ENCODE results near the gene LAT. TPM values are rescaled to one million over a fixed set of nuclear protein-coding genes. Genes with fewer than 3 reads are reported as not detected.

LAT gene
- total RNA-seq, 4 donors from 2014 or later, result 5.6 to 39.6 (median 8.4) TPM

DNA sequence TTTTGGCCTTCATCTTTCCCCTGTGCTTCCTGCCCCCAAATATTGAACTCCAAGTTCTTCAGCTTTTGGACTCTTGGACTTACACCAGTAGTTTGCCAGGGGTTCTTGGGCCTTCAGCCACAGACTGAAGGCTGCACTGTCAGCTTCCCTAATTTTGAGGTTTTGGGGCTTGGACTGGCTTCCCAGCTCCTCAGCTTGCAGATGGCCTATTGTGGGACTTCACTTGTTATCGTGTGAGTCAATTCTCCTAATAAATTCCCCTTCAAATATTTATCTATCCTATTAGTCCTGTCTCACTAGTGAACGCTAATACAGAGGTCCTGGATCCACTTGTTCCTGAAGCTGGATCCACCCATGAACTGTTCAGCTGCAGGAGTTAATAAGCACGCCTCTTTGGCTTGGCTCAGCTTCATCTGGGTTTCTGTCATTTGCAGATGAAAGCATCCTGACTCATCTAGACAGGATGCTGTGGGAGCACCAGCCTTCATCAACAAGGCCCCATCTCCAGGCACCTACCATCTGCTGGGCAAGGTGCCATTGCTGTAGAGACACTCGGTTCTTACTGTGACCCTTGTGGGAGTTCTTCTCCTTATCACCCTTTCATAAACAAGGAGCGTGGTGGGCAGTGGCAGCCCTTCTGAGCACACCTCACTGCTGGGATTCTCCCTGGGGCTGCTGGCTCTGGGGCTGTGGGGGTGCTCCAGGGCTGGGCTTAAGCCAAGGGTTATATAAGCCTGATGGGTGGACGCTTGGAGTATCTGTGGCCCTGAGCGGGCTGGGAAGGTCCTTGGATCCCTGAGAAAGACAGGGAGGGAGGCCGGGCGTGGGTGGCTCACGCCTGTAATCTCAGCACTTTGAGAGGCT lies 23.1 kb downstream of the LAT start:
- no peak for DNase-seq
- no peak overlapping the region for H3K27ac ChIP-seq

DNA sequence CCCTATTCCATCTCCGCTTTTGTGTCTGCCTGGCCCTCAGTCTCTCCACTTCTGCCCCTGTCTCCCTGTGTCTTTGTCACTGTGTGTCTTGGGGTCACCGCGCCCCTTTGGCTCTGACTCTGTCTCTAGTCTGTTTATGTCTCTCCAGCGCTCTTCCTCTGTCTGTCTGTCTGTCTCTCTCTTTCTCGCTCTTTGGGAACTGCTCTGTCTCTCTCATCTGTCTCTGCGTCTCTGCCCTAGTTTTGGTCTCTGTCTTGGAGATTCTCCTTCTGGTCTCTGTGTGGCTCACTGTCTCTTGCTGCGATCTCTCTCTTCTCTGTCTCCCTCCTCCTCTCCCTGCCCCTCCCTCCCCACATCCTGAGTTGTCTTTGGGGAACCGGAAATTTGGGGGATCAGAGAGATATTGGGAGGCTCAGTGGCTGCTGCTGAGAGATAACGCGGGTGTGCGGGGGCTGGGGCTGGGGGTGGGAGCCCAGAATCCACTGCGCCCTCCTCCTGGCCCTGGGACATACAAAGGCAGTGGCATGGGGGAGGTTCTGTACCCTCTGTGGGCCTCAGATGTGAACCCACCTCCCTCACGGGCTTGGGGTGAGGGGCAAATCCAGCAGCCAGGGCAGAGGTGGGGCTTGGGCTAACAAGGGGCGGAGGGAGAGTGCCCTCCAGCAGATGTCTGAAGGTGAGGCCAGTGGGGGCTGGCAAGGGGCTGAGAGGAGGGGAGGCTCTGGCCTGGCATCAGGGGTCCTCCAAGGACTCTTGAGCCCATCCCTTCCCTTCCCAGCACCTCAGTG lies 24.4 kb downstream of the LAT start:
- no peak for DNase-seq
- H3K27ac ChIP-seq, result peak overlapping the region in 1 of 4 donors; percentile 26
- intact Hi-C loops (cut with DNase I; ENCODE audit: low total_unique reads) (no loop called here), in situ Hi-C loops (cut with MboI; ENCODE audit: low pct_ligation_motif_present in 1 of 4, low pct_unique_long_range_greater_than_20kb in 1 of 4, low sequenced_read_pairs in 3 of 4) (no loop called here)
- no peak overlapping the region for H3K4me3 ChIP-seq
- peaks cover 0 to 4% (median 0%) of the 10 kb centered on the region in 4 donors for H3K4me1 ChIP-seq
- no peaks in the 10 kb centered on the region for H3K36me3 ChIP-seq
- 72 to 73% methylated on average over 4 to 14 of the region's 14 CpGs for WGBS, 2 donors (ENCODE audit: low coverage in 1 of 2)
- no peaks in the 10 kb centered on the region for H3K9me3 ChIP-seq
- TF ChIP-seq, protein P1, sequence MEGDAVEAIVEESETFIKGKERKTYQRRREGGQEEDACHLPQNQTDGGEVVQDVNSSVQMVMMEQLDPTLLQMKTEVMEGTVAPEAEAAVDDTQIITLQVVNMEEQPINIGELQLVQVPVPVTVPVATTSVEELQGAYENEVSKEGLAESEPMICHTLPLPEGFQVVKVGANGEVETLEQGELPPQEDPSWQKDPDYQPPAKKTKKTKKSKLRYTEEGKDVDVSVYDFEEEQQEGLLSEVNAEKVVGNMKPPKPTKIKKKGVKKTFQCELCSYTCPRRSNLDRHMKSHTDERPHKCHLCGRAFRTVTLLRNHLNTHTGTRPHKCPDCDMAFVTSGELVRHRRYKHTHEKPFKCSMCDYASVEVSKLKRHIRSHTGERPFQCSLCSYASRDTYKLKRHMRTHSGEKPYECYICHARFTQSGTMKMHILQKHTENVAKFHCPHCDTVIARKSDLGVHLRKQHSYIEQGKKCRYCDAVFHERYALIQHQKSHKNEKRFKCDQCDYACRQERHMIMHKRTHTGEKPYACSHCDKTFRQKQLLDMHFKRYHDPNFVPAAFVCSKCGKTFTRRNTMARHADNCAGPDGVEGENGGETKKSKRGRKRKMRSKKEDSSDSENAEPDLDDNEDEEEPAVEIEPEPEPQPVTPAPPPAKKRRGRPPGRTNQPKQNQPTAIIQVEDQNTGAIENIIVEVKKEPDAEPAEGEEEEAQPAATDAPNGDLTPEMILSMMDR (IDR thresholded peaks at IDR 0.05), result no peak
- TF ChIP-seq POLR2AphosphoS5 (IDR thresholded peaks at IDR 0.05), result no peak
- no peak for TF ChIP-seq POLR2A (IDR thresholded peaks at IDR 0.05)
- no peaks in the 10 kb centered on the region for H3K27me3 ChIP-seq

More for the DNA sequence above, 23.1 kb downstream of the LAT start:
- in situ Hi-C loops (cut with MboI; ENCODE audit: low pct_ligation_motif_present in 1 of 4, low pct_unique_long_range_greater_than_20kb in 1 of 4, low sequenced_read_pairs in 3 of 4), result no loop called here
- Histone ChIP-seq H3K9me3 (no peaks in the 10 kb centered on the region), H3K4me3 (no peak overlapping the region), H3K27me3 (no peaks in the 10 kb centered on the region), H3K4me1 (no peaks in the 10 kb centered on the region), H3K36me3 (no peaks in the 10 kb centered on the region)
- intact Hi-C loops (cut with DNase I; ENCODE audit: low total_unique reads), result no loop called here
- no peak for TF ChIP-seq EP300 (IDR thresholded peaks at IDR 0.05; ENCODE audit: low read depth)
- TF ChIP-seq POLR2AphosphoS5 (IDR thresholded peaks at IDR 0.05), result no peak
- TF ChIP-seq, protein P1 (IDR thresholded peaks at IDR 0.05), result no peak
- TF ChIP-seq POLR2A (IDR thresholded peaks at IDR 0.05), result no peak
- 79% methylated on average over 10 of the region's 10 CpGs; no CpG with 5 or more reads in 1 of the 2 donors for WGBS, 2 donors (ENCODE audit: low coverage in 1 of 2)

DNA sequence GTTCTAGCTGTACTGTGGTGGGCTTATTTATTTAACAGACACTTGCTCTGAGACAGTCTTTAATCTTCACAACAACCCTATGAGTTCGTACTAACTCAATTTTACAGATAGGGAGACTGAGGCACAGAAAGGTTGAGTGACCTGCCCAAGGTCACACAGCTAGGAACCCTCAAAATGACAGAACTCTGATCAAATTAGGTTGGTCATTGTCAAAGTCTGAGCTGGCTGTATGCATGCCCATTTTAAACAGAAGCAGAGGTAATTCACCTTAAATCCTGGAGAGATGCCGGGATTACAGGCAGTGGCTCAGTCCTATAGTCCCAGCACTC lies 24.9 kb downstream of the LAT start:
- TF ChIP-seq POLR2AphosphoS5 (IDR thresholded peaks at IDR 0.05) (no peak), EP300 (IDR thresholded peaks at IDR 0.05; ENCODE audit: low read depth) (no peak), POLR2A (IDR thresholded peaks at IDR 0.05) (no peak)
- TF ChIP-seq, protein P1 (IDR thresholded peaks at IDR 0.05), result no peak
- WGBS, 2 donors (ENCODE audit: low coverage in 1 of 2), result 86 to 100% methylated on average over 1 to 2 of the region's 2 CpGs

DNA sequence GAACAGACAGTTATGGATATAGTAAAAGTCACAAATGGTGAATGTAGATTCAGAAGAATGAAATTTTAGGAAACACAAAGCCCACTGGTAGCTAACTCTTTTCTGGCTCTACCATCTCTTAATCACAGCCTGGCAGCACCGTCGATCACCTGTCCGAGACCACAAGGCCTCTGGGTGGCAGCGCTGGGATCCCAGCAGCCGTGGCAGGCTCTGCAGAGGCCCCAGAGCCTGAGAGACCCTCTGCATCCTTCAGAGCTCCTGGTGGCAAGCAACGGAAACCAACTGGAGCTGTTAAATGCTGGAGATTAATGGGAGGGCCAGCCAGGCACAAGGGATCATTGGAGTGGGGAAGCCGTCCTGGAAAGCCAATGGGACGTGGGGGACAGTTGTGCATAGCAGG lies 26.3 kb downstream of the LAT start:
- TF ChIP-seq POLR2AphosphoS5 (IDR thresholded peaks at IDR 0.05), result no peak
- no peak for TF ChIP-seq POLR2A (IDR thresholded peaks at IDR 0.05)
- no peak for TF ChIP-seq EP300 (IDR thresholded peaks at IDR 0.05; ENCODE audit: low read depth)
- TF ChIP-seq, protein P1 (IDR thresholded peaks at IDR 0.05), result no peak
- Histone ChIP-seq H3K27ac (no peak overlapping the region), H3K27me3 (no peaks in the 10 kb centered on the region), H3K36me3 (no peaks in the 10 kb centered on the region), H3K4me3 (no peak overlapping the region), H3K4me1 (peaks cover 0 to 5% (median 0%) of the 10 kb centered on the region in 4 donors), H3K9me3 (no peaks in the 10 kb centered on the region)
- 64% methylated on average over 8 of the region's 8 CpGs; no CpG with 5 or more reads in 1 of the 2 donors for WGBS, 2 donors (ENCODE audit: low coverage in 1 of 2)
- in situ Hi-C loops (cut with MboI; ENCODE audit: low pct_ligation_motif_present in 1 of 4, low pct_unique_long_range_greater_than_20kb in 1 of 4, low sequenced_read_pairs in 3 of 4) (no loop called here), intact Hi-C loops (cut with DNase I; ENCODE audit: low total_unique reads) (no loop called here)
- DNase-seq, result no peak

More for the DNA sequence above, 24.9 kb downstream of the LAT start:
- in situ Hi-C loops (cut with MboI; ENCODE audit: low pct_ligation_motif_present in 1 of 4, low pct_unique_long_range_greater_than_20kb in 1 of 4, low sequenced_read_pairs in 3 of 4) (no loop called here), intact Hi-C loops (cut with DNase I; ENCODE audit: low total_unique reads) (no loop called here)
- H3K36me3 ChIP-seq, result no peaks in the 10 kb centered on the region
- H3K4me3 ChIP-seq, result no peak overlapping the region
- peaks cover 0 to 5% (median 0%) of the 10 kb centered on the region in 4 donors for H3K4me1 ChIP-seq
- no peaks in the 10 kb centered on the region for H3K9me3 ChIP-seq
- DNase-seq, result no peak
- no peaks in the 10 kb centered on the region for H3K27me3 ChIP-seq
- H3K27ac ChIP-seq, result no peak overlapping the region
